ENCODE measurements around the gene RNF5. TPM values are rescaled to one million over a fixed set of nuclear protein-coding genes. Genes with fewer than 3 reads are reported as not detected.

The RNF5 gene
- total and polyA plus RNA-seq, 9 of the 15 experiments (the other 6 are each of a cell fraction or from before 2014, with no cell fraction given): 62.2 to 245 (median 129) TPM

DNA sequence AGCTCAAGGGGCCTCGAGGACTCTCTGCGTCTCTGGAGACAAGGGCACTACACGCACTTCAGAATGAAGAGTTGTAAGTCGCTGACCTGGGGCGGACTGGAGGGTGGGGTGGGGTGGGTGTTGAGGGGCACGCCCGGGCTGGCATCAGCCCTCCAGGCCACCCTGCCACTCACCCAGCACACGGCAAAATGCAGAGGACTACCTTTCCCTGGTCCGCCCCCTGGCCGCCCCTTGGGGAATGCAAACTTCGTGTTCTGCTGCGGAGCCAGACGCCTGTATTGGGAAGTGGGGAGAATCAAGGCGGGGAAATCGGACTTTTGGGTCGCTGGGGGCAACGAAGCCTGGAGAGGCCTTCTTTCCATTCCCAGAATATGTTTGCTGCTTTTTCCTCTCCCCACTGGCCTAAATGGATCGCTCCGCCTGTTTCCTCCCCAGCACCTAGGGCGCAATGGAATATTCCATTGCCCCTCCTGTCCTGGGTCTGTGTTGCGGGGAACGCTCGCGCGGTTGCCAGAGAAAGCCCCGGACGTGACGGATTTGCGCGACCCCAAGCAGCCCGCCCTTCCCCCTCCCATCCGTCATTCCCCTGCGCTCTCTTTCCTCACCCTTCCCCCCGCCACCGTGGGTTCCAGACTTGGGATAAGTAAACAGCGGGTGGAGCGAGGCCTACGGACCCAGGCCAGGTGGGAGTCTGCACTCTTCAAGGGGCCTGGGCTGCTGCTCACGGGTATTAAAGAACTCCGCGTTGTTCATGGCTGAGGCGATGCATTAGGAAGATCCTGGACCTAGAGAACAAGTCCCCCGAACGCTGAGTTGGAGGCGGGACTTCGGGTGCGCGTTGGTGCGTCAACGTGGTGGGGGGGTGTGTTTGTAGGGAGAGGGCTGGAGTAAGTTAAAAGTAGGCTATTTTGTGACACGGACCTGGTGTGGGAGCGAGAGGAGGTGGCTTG lies 24.4 kb upstream of the RNF5 start, which contains the start of gene PPT2:
Gene PPT2, plus strand, starts transcription at position 578 of the 950 bp plus-strand sequence. CDS start 454 bp downstream, outside the sequence.
- Histone ChIP-seq H3K9me3 (replicated peaks; ENCODE audit: control insufficient read depth, insufficient read depth, low read depth, low read length) (no peaks in the 10 kb centered on the region), H3K9ac (ENCODE audit: insufficient read depth in 1 of 2, low read depth in 2 of 2, low read length in 2 of 2) (peak within 1 kb of the TSS; percentile 86 to 93), H3K36me3 (ENCODE audit: control insufficient read depth, insufficient read depth, low read length) (peaks cover 37% of the 10 kb centered on the region), H3K79me2 (ENCODE audit: control insufficient read depth, insufficient read depth, low read length) (peaks cover 44% of the 10 kb centered on the region), H3K4me3 (peak within 1 kb of the TSS; percentile 65), H3K9me1 (ENCODE audit: control insufficient read depth, insufficient read depth, low read length) (no peaks in the 10 kb centered on the region), H3K27me3 (ENCODE audit: control insufficient read depth in 2 of 2, insufficient read depth in 2 of 2, low read length in 2 of 2) (no peaks in the 10 kb centered on the region), H2AFZ (ENCODE audit: low read depth, low read length) (peak within 1 kb of the TSS; percentile 91), H3K4me2 (ENCODE audit: insufficient read depth, low read length) (peak within 1 kb of the TSS; percentile 86), H4K20me1 (replicated peaks; ENCODE audit: control insufficient read depth, insufficient read depth, low read length) (no peaks in the 10 kb centered on the region), H3K27ac (ENCODE audit: extremely low read depth, low read depth, low read length) (peak within 1 kb of the TSS; percentile 89), H3K4me1 (replicated peaks in 1 of 2; ENCODE audit: control insufficient read depth in 2 of 2, insufficient read depth in 2 of 2, low read length in 2 of 2) (peaks cover 25 to 62% of the 10 kb centered on the region in 2 experiments; a peak in 4 of 5 replicates)
- WGBS (ENCODE audit: insufficient coverage, low coverage, missing lambda C conversion rate): under 1% methylated on average over 47 of the region's 52 CpGs
- in situ Hi-C loops (cut with MboI): no loop called here
- no TSS peak for BruUV-seq (replicated peaks)
- ChIA-PET CTCF (ENCODE audit: low intra/inter-chr PET ratio) (interaction anchor here (0.9 to 4.2 kb wide), 3 partner anchors 25 to 37 kb away, joined by 3 to 51 read pairs (median 8); no protein-coding TSS in a partner anchor), POLR2A (interaction anchor here (0.6 to 2.1 kb wide), 5 partner anchors 11 to 326 kb away, joined by 3 to 7 read pairs (median 4); partner anchors contain the start of genes EGFL8 and HSPA1B)
- peak; percentile 83 for ATAC-seq
- intact Hi-C loops (cut with micrococcal nuclease): loop anchor here (1.0 kb wide), 3 partner anchors 24 to 41 kb away; partner anchors contain the start of gene FKBPL
- peak; percentile 88 to 97 (median 92) for DNase-seq (ENCODE audit: extremely low read depth in 1 of 4, low spot score in 3 of 4)
- peak; percentile 93 for FAIRE-seq
- TF ChIP-seq, protein P1, sequence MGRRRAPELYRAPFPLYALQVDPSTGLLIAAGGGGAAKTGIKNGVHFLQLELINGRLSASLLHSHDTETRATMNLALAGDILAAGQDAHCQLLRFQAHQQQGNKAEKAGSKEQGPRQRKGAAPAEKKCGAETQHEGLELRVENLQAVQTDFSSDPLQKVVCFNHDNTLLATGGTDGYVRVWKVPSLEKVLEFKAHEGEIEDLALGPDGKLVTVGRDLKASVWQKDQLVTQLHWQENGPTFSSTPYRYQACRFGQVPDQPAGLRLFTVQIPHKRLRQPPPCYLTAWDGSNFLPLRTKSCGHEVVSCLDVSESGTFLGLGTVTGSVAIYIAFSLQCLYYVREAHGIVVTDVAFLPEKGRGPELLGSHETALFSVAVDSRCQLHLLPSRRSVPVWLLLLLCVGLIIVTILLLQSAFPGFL (CRISPR knock-in tag; IDR thresholded peaks at IDR 0.05): peak; percentile 97
- TF ChIP-seq STAT5A (IDR thresholded peaks at IDR 0.05; ENCODE audit: borderline replicate concordance, low read length) (peak; percentile 12; the same call in 1 of the 2 replicates), ZBTB1 (CRISPR knock-in tag; IDR thresholded peaks at IDR 0.05; ENCODE audit: borderline replicate concordance, low read depth) (peak; percentile 83; the same call in 1 of the 2 replicates), KLF16 (IDR thresholded peaks at IDR 0.05) (no peak), SAP30 (IDR thresholded peaks at IDR 0.05; ENCODE audit: borderline replicate concordance, insufficient read depth, low read depth, low read length, poor library complexity, severe bottlenecking) (no peak), RBM25 (IDR thresholded peaks at IDR 0.05; ENCODE audit: low read depth, low read length, severe bottlenecking) (no peak), CBFB (CRISPR knock-in tag; IDR thresholded peaks at IDR 0.05) (no peak), TGIF2 (CRISPR knock-in tag; IDR thresholded peaks at IDR 0.05) (peak; percentile 68; the same call in 1 of the 2 replicates), SMC3 (conservative IDR thresholded peaks at IDR 0.05; ENCODE audit: insufficient read depth, low read depth, low read length) (peak; percentile 11; the same call in 1 of the 2 replicates), NR2C2 (CRISPR knock-in tag; IDR thresholded peaks at IDR 0.05) (no peak; the same call in 1 of the 2 replicates), NR2C2 (tag; IDR thresholded peaks at IDR 0.05) (peak; percentile 86), CBX3 (IDR thresholded peaks at IDR 0.05; ENCODE audit: borderline replicate concordance in 1 of 2, low read length in 2 of 2) (peak in 1 of 2 experiments; percentile 31; a peak in 2 of 3 replicates), TCF7L2 (IDR thresholded peaks at IDR 0.05; ENCODE audit: low read depth, low read length) (peak; percentile 92), ZNF124 (CRISPR knock-in tag; IDR thresholded peaks at IDR 0.05) (no peak), LEF1 (IDR thresholded peaks at IDR 0.05) (peak; percentile 83)
- TF ChIP-seq, protein P2, sequence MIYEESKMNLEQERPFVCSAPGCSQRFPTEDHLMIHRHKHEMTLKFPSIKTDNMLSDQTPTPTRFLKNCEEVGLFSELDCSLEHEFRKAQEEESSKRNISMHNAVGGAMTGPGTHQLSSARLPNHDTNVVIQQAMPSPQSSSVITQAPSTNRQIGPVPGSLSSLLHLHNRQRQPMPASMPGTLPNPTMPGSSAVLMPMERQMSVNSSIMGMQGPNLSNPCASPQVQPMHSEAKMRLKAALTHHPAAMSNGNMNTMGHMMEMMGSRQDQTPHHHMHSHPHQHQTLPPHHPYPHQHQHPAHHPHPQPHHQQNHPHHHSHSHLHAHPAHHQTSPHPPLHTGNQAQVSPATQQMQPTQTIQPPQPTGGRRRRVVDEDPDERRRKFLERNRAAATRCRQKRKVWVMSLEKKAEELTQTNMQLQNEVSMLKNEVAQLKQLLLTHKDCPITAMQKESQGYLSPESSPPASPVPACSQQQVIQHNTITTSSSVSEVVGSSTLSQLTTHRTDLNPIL (CRISPR knock-in tag; IDR thresholded peaks at IDR 0.05): no peak
- TF ChIP-seq, protein P3, sequence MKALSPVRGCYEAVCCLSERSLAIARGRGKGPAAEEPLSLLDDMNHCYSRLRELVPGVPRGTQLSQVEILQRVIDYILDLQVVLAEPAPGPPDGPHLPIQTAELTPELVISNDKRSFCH (CRISPR knock-in tag; IDR thresholded peaks at IDR 0.05): no peak
- TF ChIP-seq, protein P3 (tag; IDR thresholded peaks at IDR 0.05): peak; percentile 38

Data from K562 (cell line).